ENCODE measurements around the gene DNPEP.

Gene DNPEP

GRCh38 chr2:219387306-219388120, at the start of gene DNPEP:
TSS of gene DNPEP (minus strand) at chr2:219387912. CDS start at chr2:219387794, 118 bp downstream.
- DNase-seq, result peak; percentile 34 to 97

DNA sequence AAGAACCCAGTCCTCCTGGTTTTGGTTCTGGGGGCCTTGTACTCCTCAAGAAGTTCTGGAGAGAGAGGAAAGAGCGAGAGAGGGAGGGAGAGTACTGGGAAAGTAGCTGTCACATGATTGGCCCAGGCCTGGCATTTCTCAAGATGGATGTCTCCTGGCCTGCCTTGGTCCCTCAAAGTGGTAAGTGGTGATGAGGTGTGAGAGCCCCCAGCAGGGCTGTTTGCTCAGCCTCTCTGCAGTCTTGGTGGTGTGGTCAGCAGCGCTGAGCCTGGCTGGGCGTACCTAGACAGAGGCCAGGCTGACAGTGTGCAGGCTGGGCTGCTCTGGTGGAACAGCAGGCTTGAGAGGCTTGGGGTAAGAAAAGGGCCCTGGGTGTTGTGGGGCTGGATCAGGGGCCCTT, 49.4 kb upstream of the DNPEP start:
- no peak for DNase-seq

GRCh38 chr2:219436491-219436890, 48.8 kb upstream of the DNPEP start:
- no peak for DNase-seq

GRCh38 chr2:219435701-219436100, 48.0 kb upstream of the DNPEP start:
- no peak for DNase-seq

- DNase-seq, result no peak
Measured at GRCh38 chr2:219434718-219435525, 47.2 kb upstream of the DNPEP start, which contains the start of gene SPEG. TSS of gene SPEG (plus strand) at chr2:219434843. CDS start at chr2:219434978, 135 bp downstream.

GRCh38 chr2:219434468-219434717, 46.7 kb upstream of the DNPEP start:
- DNase-seq, result no peak

DNA sequence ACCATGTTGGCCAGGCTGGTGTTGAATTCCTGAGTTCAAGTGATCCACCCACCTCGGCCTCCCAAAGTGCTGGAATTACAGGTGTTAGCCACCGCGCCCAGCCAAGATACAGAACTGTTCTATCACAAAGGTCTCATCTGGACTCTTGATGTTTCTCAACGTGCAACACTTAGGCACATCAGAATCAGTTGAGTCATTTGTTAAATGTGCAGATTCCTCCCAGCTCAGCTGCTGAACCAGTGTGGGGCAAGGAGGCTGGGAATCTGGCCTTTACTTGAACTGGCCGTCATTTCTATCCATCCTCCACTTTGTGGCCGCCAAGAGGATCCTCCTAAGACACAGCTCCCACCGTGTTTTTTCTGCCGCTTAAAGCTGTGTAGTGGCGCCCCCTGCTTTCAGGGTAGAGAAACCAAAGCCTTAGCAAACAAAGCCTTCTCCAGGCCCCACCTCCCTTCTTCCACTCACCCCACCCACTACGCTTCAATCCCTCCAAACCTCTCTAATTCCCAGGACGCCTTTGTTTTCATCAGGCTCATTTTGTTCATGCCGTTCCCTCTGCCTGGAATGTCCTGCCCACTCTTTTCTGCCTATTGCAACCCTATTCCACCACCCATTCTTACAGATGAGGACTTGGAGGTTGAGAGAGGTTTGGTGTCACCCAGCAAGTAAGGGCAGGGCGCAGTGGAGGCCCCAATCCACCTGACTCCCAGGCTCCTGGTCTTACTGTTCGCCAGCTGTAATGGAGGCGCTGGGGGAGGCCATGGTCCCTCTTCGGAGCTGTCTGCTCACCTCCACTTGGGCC, 46.2 kb upstream of the DNPEP start:
- peak in 1 of 2 experiments; percentile 15 for DNase-seq

- peak; percentile 47 to 70 for DNase-seq
Measured at GRCh38 chr2:219430633-219431615, 43.2 kb upstream of the DNPEP start.

GRCh38 chr2:219429958-219430606, 42.4 kb upstream of the DNPEP start:
- DNase-seq, result no peak

DNA sequence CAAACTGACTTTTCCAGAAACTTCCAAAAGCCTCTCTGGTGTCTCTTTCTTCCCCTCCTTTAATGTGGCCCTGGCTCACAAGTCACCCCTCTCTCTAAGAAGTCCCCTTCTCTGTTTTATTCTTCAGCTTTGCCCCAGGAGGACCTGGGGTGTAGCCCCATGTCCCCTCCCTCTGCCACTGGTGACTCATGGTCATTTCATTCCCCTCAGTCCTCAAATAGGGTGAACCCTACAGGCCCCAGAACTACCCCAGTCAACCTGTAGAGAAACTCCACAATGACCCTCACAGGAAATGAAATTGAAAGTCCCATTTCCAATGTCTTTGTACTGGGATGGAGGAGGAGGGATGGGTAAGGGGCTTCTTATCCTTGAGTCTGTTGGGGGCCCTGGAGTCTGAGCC, 40.8 kb upstream of the DNPEP start:
- DNase-seq, result no peak

- no peak for DNase-seq
Measured at GRCh38 chr2:219426534-219427136, 38.9 kb upstream of the DNPEP start.

GRCh38 chr2:219426068-219426443, 38.3 kb upstream of the DNPEP start:
- no peak for DNase-seq

DNA sequence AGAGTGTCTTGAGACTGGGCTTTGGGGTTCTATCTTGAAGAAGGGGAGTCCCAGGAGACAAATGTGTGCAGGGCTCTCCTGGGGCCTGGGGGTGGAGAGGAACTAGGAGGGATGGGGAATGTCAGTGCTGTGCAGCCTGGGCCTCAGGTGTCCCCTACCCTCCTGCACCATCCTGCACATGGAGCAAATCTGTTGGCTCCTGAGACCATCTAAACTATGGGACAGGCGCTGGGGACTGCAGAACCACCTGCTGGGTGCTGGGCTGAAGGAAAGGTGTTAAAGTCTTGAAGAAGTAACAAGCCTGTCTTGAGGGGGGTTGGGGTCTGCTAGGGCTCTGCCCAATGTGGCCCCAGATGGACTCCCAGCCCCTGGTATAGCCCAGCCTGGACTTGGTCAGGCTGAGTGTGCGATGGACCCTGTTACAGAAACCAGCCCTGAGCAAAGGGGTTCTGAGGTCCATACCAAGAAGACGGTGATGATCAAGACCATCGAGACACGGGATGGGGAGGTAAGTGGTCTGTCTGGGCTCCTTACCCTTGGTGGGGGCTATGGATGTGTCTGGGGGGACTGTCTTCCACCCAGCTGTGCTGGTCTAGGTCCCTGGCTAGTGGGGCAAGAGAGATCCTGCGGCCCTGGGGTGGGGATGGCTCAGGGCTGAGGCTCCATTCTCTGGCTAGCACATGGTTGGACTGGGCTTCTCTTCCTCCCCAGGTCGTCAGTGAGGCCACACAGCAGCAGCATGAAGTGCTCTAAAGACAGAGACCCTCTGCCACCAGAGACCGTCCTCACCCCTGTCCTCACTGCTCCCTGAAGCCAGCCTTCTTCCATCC, 37.7 kb upstream of the DNPEP start:
- DNase-seq, result no peak

- DNase-seq, result no peak
Measured at GRCh38 chr2:219423652-219424377, 36.1 kb upstream of the DNPEP start.

- no peak for DNase-seq
Measured at GRCh38 chr2:219422952-219423534, 35.3 kb upstream of the DNPEP start.

- no peak for DNase-seq
Measured at GRCh38 chr2:219421323-219421722, 33.6 kb upstream of the DNPEP start.

- DNase-seq, result no peak
Measured at GRCh38 chr2:219420687-219421086, 33.0 kb upstream of the DNPEP start.

DNA sequence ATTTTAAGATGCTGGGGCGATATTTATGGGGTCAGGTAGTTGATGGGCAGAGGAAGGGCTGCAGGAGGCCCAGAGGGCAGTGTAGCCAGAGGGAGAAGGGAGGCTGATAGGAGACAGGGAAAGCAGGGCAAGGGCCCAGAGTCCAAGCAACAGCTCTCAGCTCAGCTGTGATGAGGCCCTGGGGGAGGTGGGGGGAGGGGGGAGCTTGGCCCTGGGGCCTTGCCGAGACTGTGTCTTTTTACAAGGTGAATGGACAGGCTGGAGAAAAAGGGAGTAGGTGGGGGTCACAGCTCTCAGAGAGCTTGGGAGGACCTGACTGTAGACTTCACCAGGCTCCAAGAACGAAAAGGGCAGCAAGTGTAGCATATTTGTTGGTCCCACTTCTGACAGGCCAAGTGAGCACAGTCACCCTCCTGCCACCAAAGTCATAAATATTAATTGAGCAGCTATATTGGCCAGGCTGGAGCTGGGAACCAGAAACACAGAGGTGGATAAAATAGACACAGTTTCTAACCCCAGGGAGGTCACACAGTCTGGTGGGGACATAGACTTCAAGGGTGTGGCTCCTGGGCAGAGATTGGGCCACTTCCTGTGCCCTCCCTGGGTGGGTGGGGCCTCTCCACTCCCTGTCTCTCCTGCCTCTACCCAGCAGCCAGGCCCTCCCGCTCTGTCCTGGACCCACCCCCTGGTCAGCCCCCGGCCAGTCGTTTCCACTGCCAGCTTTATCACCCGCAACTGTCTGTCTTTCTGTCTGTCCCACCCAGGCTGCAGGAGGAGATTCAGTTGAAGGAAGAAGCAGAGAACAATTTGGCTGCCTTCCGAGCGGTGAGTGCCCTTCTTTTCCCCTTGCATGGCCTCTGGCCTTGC, 31.9 kb upstream of the DNPEP start:
- no peak for DNase-seq

Data from NCI-H446 (cell line).